ENCODE measurements around the gene GET4.

GET4 gene

DNA sequence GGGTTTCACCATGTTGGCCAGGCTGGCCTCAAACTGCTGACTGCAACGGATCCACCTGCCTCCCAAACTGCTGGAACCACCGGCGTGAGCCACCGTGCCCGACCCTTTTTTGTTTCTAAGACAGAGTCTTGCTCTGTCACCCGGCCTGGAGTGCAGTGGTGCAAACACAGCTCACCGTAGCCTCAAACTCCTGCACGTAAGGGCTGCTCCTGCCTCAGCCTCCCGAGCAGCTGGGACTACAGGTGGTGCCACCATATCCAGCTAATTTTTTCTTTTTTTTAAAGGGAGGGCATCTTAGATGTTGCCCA lies 41.7 kb downstream of the GET4 start:
- TF ChIP-seq CTCF (conservative IDR thresholded peaks at IDR 0.05; ENCODE audit: low read depth): no peak
- ChIA-PET POLR2A (ENCODE audit: low non-redundant PET) (no interaction called here), CTCF (interaction anchor here (0.8 kb wide), 1 partner anchor 9 kb away, joined by 3 read pairs; no protein-coding TSS in a partner anchor)
- DNase-seq (ENCODE audit: low spot score): no peak
- no peak overlapping the region for H3K27ac ChIP-seq

GRCh38 chr7:918441-919113 lies 42.2 kb downstream of the GET4 start:
- TF ChIP-seq CTCF (conservative IDR thresholded peaks at IDR 0.05; ENCODE audit: low read depth): no peak
- H3K27ac ChIP-seq: no peak overlapping the region
- DNase-seq (ENCODE audit: low spot score): no peak
- ChIA-PET CTCF (interaction anchor here (0.8 kb wide), 1 partner anchor 10 kb away, joined by 3 read pairs; no protein-coding TSS in a partner anchor), POLR2A (ENCODE audit: low non-redundant PET) (no interaction called here)

DNA sequence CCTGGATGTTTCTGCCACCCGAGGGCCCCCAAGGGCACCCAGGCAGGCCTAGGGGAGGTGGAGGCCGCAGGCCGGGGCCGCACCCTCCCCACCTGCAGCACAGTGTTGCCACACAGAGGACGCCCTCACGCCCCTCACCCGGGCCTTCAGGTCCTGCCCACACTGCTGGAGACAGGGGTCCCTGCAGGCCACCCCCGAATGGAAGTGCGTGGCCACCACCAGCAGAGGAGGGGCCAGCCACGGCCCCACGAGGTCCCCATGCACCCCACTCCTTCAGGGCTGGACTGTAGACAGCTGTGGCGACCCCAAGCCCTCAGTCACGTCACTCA lies 42.7 kb downstream of the GET4 start:
- TF ChIP-seq CTCF (conservative IDR thresholded peaks at IDR 0.05; ENCODE audit: low read depth): no peak
- H3K27ac ChIP-seq: no peak overlapping the region
- ChIA-PET POLR2A (ENCODE audit: low non-redundant PET) (no interaction called here), CTCF (no interaction called here)
- DNase-seq (ENCODE audit: low spot score): no peak

DNA sequence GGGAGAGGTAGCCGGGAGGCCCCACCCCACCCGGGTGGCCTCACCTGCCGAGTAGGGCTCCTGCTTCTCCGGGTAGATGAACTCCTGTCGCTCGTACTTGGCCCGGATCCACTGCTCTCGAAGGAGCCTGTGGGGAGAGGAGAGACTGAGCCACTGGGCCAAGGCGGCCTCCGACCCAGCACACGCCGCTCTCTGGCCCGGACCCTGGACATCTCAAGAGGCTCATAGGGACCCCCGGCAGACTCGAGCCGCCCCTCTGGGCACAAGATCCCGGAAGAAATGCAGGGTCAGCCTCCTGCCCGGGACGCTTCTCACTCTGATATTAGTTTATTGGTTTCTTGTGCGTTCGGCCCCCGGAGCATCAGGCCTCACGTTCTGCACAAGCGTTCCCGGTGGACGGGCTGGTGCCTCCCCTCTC lies 43.6 kb downstream of the GET4 start:
- DNase-seq (ENCODE audit: low spot score): no peak
- no peak overlapping the region for H3K27ac ChIP-seq
- no peak for TF ChIP-seq CTCF (conservative IDR thresholded peaks at IDR 0.05; ENCODE audit: low read depth)
- ChIA-PET POLR2A (ENCODE audit: low non-redundant PET) (no interaction called here), CTCF (no interaction called here)

DNA sequence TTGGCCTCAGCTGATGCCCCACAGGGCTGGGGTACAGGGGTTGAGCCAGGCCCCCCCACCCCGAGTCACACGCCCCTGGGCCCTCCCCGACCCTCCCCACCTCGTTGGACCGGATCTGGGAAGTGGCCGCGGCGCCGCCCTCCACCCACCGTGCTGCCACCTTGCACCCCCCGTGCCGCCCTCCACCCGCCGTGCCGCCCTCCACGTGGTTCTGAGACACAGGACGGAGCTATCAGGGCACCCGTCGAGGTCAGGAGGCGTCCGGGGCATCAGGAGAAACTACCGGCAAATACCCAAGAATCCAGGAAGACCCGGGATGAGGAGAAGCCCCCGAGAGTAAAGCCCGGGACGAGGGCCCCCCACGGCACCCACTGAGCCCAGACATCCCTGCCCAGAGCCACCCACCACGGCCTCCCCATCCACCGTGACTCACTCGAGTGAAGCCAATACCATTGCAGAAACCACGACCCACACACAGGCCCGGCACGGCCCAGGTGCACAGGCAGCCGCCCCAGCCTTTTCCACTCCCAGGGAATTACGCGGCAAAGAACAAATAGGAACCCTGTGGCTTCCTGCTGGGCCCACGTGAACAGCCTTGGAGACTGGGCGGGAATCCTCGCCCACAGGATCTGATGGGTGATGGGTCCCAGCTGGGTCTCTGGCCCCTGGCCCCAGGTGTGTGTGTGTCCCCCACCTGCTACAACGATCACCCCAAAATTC lies 44.2 kb downstream of the GET4 start:
- DNase-seq (ENCODE audit: low spot score): no peak
- ChIA-PET POLR2A (ENCODE audit: low non-redundant PET) (no interaction called here), CTCF (no interaction called here)
- H3K27ac ChIP-seq: no peak overlapping the region
- no peak for TF ChIP-seq CTCF (conservative IDR thresholded peaks at IDR 0.05; ENCODE audit: low read depth)

- POLR2A ChIA-PET (ENCODE audit: low non-redundant PET): no interaction called here
- no peak for TF ChIP-seq CTCF (conservative IDR thresholded peaks at IDR 0.05; ENCODE audit: low read depth)
- H3K27ac ChIP-seq: no peak overlapping the region
- CTCF ChIA-PET: no interaction called here
- no peak for DNase-seq (ENCODE audit: low spot score)
Observed at GRCh38 chr7:921071-921461, 44.7 kb downstream of the GET4 start.

All from RWPE1 (cell line).